Vagina (tissue), 2 donors: ENCODE measurements around the gene GRN. TPM values are rescaled to one million over a fixed set of nuclear protein-coding genes. Genes with fewer than 3 reads are reported as not detected.

ENCODE experiments used
- DNase-seq, 2 donors: peaks; one replicate each; pipeline ENCODE4 v3.0.0-alpha.2; 2017; ENCODE audit errors: extremely low spot score in 2 of 2
- H3K27ac ChIP-seq: fragments of 200-600 bp; sonication (generic); one replicate; pipeline ENCODE4 v1.5.1; 2019
- H3K27me3 ChIP-seq: fragments of 200-600 bp; sonication (generic); one replicate; pipeline ENCODE4 v1.5.1; 2019
- H3K36me3 ChIP-seq, 2 donors: fragments of 200-600 bp; sonication (generic); one replicate each; pipeline ENCODE4 v1.5.1; 2017 to 2019
- H3K4me1 ChIP-seq: fragments of 200-600 bp; sonication (generic); one replicate; pipeline ENCODE4 v1.5.1; 2019
- H3K4me3 ChIP-seq, 2 donors: fragments of 200-600 bp; sonication (generic); 1 replicate in 1 of 2; 2 replicates in 1 of 2; pipeline ENCODE4 v1.5.1; 2016 to 2019
- H3K9me3 ChIP-seq: fragments of 200-600 bp; sonication (generic); one replicate; pipeline ENCODE4 v1.5.1; 2019
- POLR2A ChIP-seq, 2 donors: fragments of 450-650 bp; IDR thresholded peaks; one replicate each; pipeline ENCODE4 v1.6.1; 2017; ENCODE audit warnings: antibody characterized with exemption in 2 of 2, mild to moderate bottlenecking in 2 of 2, moderate library complexity in 2 of 2
- POLR2AphosphoS5 ChIP-seq, 2 donors: sonication (generic); formaldehyde crosslinking; IDR thresholded peaks; one replicate each; pipeline ENCODE4 v1.9.0; 2017; ENCODE audit warnings: antibody characterized with exemption in 2 of 2, mild to moderate bottlenecking in 2 of 2, low read depth in 1 of 2; ENCODE audit not compliant: insufficient read depth in 1 of 2
- intact Hi-C: fragments of 100-400 bp; cut with DNase I; formaldehyde crosslinking; loops from one replicate; pipeline ENCODE4 v1.15.1; 2023
- small RNA-seq: library from RNA; depleted of rRNA; stranded (forward); fragments of <200 nt; gene quantifications from one replicate; pipeline ENCODE3, GENCODE V24; 2016
- total RNA-seq: library from RNA; depleted of rRNA; stranded (reverse); fragments of >200 nt; gene quantifications from one replicate; pipeline ENCODE4 v1.2.3, GENCODE V29; 2016
- TF ChIP-seq, protein P1 (sequence below), 3 experiments: fragments of 450-650 bp in 2 of 3; fragments of 200-600 bp in 1 of 3; sonication (generic) in 1 of 3; IDR thresholded peaks; one replicate each; pipeline ENCODE4 v1.5.1; 2017 to 2019; ENCODE audit warnings: antibody characterized with exemption in 3 of 3, mild to moderate bottlenecking in 2 of 3, moderate library complexity in 2 of 3

The GRN gene
- total RNA-seq, 1 donor from 2014 or later, result 268 TPM

DNA sequence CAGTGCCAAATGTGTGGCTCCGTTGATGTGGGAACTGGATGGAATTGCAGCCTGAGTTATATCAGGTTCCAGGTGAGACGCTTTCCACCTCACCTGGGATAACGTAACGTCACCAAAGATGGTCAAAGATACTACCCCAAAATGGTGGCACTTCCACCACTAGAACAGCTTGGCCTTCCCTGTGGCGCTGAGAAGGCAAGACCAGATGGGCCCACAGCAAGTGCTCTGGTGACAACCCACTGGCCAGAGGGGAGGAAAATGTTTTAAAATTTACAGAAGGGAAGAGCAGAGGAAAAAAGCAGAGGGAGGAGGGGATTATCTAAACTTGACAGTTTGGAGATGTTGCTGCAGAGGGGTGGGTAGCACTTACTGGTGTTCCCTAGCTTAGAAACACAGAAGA lies 51.8 kb downstream of the GRN start:
- no peak overlapping the region for H3K27ac ChIP-seq
- no peak for DNase-seq
- TF ChIP-seq POLR2AphosphoS5 (IDR thresholded peaks at IDR 0.05; ENCODE audit: insufficient read depth in 1 of 2, low read depth in 1 of 2) (no peak), POLR2A (IDR thresholded peaks at IDR 0.05) (no peak)
- TF ChIP-seq, protein P1, sequence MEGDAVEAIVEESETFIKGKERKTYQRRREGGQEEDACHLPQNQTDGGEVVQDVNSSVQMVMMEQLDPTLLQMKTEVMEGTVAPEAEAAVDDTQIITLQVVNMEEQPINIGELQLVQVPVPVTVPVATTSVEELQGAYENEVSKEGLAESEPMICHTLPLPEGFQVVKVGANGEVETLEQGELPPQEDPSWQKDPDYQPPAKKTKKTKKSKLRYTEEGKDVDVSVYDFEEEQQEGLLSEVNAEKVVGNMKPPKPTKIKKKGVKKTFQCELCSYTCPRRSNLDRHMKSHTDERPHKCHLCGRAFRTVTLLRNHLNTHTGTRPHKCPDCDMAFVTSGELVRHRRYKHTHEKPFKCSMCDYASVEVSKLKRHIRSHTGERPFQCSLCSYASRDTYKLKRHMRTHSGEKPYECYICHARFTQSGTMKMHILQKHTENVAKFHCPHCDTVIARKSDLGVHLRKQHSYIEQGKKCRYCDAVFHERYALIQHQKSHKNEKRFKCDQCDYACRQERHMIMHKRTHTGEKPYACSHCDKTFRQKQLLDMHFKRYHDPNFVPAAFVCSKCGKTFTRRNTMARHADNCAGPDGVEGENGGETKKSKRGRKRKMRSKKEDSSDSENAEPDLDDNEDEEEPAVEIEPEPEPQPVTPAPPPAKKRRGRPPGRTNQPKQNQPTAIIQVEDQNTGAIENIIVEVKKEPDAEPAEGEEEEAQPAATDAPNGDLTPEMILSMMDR (IDR thresholded peaks at IDR 0.05), result no peak
- H3K9me3 ChIP-seq, result no peaks in the 10 kb centered on the region
- H3K4me1 ChIP-seq, result no peaks in the 10 kb centered on the region
- intact Hi-C loops, result no loop called here
- H3K36me3 ChIP-seq, result peaks cover 0 to 39% of the 10 kb centered on the region in 2 donors
- no peak overlapping the region for H3K4me3 ChIP-seq
- H3K27me3 ChIP-seq, result no peaks in the 10 kb centered on the region

- H3K4me1 ChIP-seq, result no peaks in the 10 kb centered on the region
- H3K27ac ChIP-seq, result no peak overlapping the region
- peaks cover 0 to 45% of the 10 kb centered on the region in 2 donors for H3K36me3 ChIP-seq
- no peaks in the 10 kb centered on the region for H3K27me3 ChIP-seq
- intact Hi-C loops, result no loop called here
- DNase-seq, result no peak
- no peak for TF ChIP-seq POLR2A (IDR thresholded peaks at IDR 0.05)
- peak in 1 of 2 donors; percentile 12 for TF ChIP-seq POLR2AphosphoS5 (IDR thresholded peaks at IDR 0.05; ENCODE audit: insufficient read depth in 1 of 2, low read depth in 1 of 2)
- TF ChIP-seq, protein P1 (IDR thresholded peaks at IDR 0.05), result no peak
- H3K9me3 ChIP-seq, result no peaks in the 10 kb centered on the region
- H3K4me3 ChIP-seq, result no peak overlapping the region
Observed at GRCh38 chr17:44397479-44398440, 52.7 kb downstream of the GRN start.

- H3K9me3 ChIP-seq, result no peaks in the 10 kb centered on the region
- no peak for DNase-seq
- peaks cover 0 to 56% of the 10 kb centered on the region in 2 donors for H3K36me3 ChIP-seq
- TF ChIP-seq, protein P1 (IDR thresholded peaks at IDR 0.05), result no peak
- TF ChIP-seq POLR2A (IDR thresholded peaks at IDR 0.05), result no peak
- TF ChIP-seq POLR2AphosphoS5 (IDR thresholded peaks at IDR 0.05; ENCODE audit: insufficient read depth in 1 of 2, low read depth in 1 of 2), result peak in 1 of 2 donors; percentile 22
- intact Hi-C loops, result no loop called here
- H3K4me3 ChIP-seq, result no peak overlapping the region
- H3K4me1 ChIP-seq, result no peaks in the 10 kb centered on the region
- no peak overlapping the region for H3K27ac ChIP-seq
- no peaks in the 10 kb centered on the region for H3K27me3 ChIP-seq
Observed at GRCh38 chr17:44398692-44399691, 53.9 kb downstream of the GRN start.

GRCh38 chr17:44400226-44400847 lies 55.2 kb downstream of the GRN start:
- intact Hi-C loops, result no loop called here
- Histone ChIP-seq H3K4me1 (no peaks in the 10 kb centered on the region), H3K4me3 (no peak overlapping the region), H3K27me3 (no peaks in the 10 kb centered on the region), H3K9me3 (no peaks in the 10 kb centered on the region), H3K36me3 (peaks cover 0 to 64% of the 10 kb centered on the region in 2 donors), H3K27ac (no peak overlapping the region)
- no peak for DNase-seq
- TF ChIP-seq, protein P1 (IDR thresholded peaks at IDR 0.05), result no peak
- TF ChIP-seq POLR2A (IDR thresholded peaks at IDR 0.05) (no peak), POLR2AphosphoS5 (IDR thresholded peaks at IDR 0.05; ENCODE audit: insufficient read depth in 1 of 2, low read depth in 1 of 2) (no peak)

Small RNAs within 50 kb of the gene (small RNA-seq; reads per million reads assigned to genes)
- gene RF00012 (not detected), gene RNU6-453P (not detected)

Other genes starting within 250 kb of the GRN start
- 86.9 TPM for gene HDAC5, start 221.7 kb upstream of the GRN start, total RNA-seq
- 2.0 TPM for gene HROB, start 203.4 kb upstream of the GRN start, total RNA-seq
- gene ASB16, start 174.6 kb upstream of the GRN start, total RNA-seq, result not detected
- 34.9 TPM for gene TMUB2, start 158.3 kb upstream of the GRN start, total RNA-seq
- gene ATXN7L3, start 145.4 kb upstream of the GRN start, total RNA-seq, result 27.3 TPM
- gene UBTF, start 125.6 kb upstream of the GRN start, total RNA-seq, result 53.5 TPM
- gene SLC4A1, start 77.2 kb upstream of the GRN start, total RNA-seq, result not detected
- 2.0 TPM for gene RUNDC3A, start 36.7 kb upstream of the GRN start, total RNA-seq
- 93.1 TPM for gene SLC25A39, start 20.5 kb upstream of the GRN start, total RNA-seq
- 4.2 TPM for gene FAM171A2, start 18.6 kb downstream of the GRN start, total RNA-seq
- 2.0 TPM for gene ITGA2B, start 44.3 kb downstream of the GRN start, total RNA-seq
- gene GPATCH8, start 158.1 kb downstream of the GRN start, total RNA-seq, result 39.0 TPM
- 7.6 TPM for gene FZD2, start 212.2 kb downstream of the GRN start, total RNA-seq